Keratinocyte (primary cell): ENCODE data around the gene STK32C. TPM values are rescaled to one million over a fixed set of nuclear protein-coding genes. Genes with fewer than 3 reads are reported as not detected.

Experiments used
- DNase-seq: peaks from one replicate; pipeline ENCODE4 v3.0.0-alpha.2; 2011; ENCODE audit warnings: low read depth, missing footprints, low spot score
- FAIRE-seq: peaks from 2 replicates; lab custom pipeline; 2011; peaks lifted over from hg19 to GRCh38; lab: Jason Lieb, UNC
- H2AFZ ChIP-seq: 2 replicates; pipeline ENCODE4 v1.6.0; 2012; ENCODE audit warnings: low read length, control low read depth, inconsistent platforms; ENCODE audit not compliant: control insufficient read depth
- H3K27ac ChIP-seq: 2 replicates; pipeline ENCODE4 v1.5.1; 2011; ENCODE audit warnings: low read length; ENCODE audit not compliant: control insufficient read depth, insufficient read depth
- H3K27me3 ChIP-seq: 3 replicates; pipeline ENCODE4 v1.6.0; 2011; ENCODE audit warnings: low read length; ENCODE audit not compliant: control insufficient read depth, insufficient read depth; ENCODE audit errors: extremely low read depth
- H3K36me3 ChIP-seq, 2 experiments: 2 replicates in 1 of 2; 3 replicates in 1 of 2; pipeline ENCODE4 v1.5.1; 2011; ENCODE audit warnings: low read length in 2 of 2, mild to moderate bottlenecking in 1 of 2; ENCODE audit not compliant: control insufficient read depth in 2 of 2, insufficient read depth in 2 of 2; ENCODE audit errors: extremely low read depth in 1 of 2
- H3K4me1 ChIP-seq: 3 replicates; pipeline ENCODE4 v1.5.1; 2011; ENCODE audit warnings: low read length; ENCODE audit not compliant: control insufficient read depth, insufficient read depth; ENCODE audit errors: extremely low read depth
- H3K4me2 ChIP-seq: 3 replicates; pipeline ENCODE4 v1.6.0; 2011; ENCODE audit warnings: low read depth, low read length; ENCODE audit not compliant: control insufficient read depth, insufficient read depth; ENCODE audit errors: extremely low read depth
- H3K4me3 ChIP-seq, 3 experiments: fragments of 200-600 bp in 1 of 3; sonication (generic) in 1 of 3; 2 replicates in 2 of 3; 3 replicates in 1 of 3; pipeline ENCODE4 v1.5.1; 2011 to 2016; ENCODE audit warnings: low read length in 3 of 3, mild to moderate bottlenecking in 3 of 3, control low read depth in 2 of 3, inconsistent platforms in 1 of 3, low read depth in 1 of 3, mixed read lengths in 1 of 3, mixed run types in 1 of 3, moderate library complexity in 1 of 3; ENCODE audit not compliant: control insufficient read depth in 2 of 3, insufficient read depth in 2 of 3; ENCODE audit errors: extremely low read depth in 1 of 3
- H3K79me2 ChIP-seq: 2 replicates; pipeline ENCODE4 v1.6.0; 2012; ENCODE audit warnings: low read length; ENCODE audit not compliant: control insufficient read depth, insufficient read depth
- H3K9ac ChIP-seq: 3 replicates; pipeline ENCODE4 v1.6.0; 2011; ENCODE audit warnings: low read length; ENCODE audit not compliant: control insufficient read depth, insufficient read depth; ENCODE audit errors: extremely low read depth
- H3K9me1 ChIP-seq: 3 replicates; pipeline ENCODE4 v1.6.0; 2011; ENCODE audit warnings: low read length; ENCODE audit not compliant: control insufficient read depth, insufficient read depth; ENCODE audit errors: extremely low read depth
- H3K9me3 ChIP-seq: 2 replicates; pipeline ENCODE4 v1.5.1; 2012; ENCODE audit warnings: low read depth, low read length; ENCODE audit not compliant: control insufficient read depth
- H4K20me1 ChIP-seq: 3 replicates; pipeline ENCODE4 v1.6.0; 2011; ENCODE audit warnings: low read length; ENCODE audit not compliant: control insufficient read depth, insufficient read depth; ENCODE audit errors: extremely low read depth
- CTCF ChIP-seq, 3 experiments: IDR thresholded peaks in 1 of 3; conservative IDR thresholded peaks in 1 of 3; optimal IDR thresholded peaks in 1 of 3; 2 replicates in 2 of 3; 3 replicates in 1 of 3; pipeline versions ENCODE3 to v1.5.1; 2011; ENCODE audit warnings: low read length in 3 of 3, mild to moderate bottlenecking in 3 of 3, moderate library complexity in 2 of 3, control low read depth in 1 of 3, inconsistent platforms in 1 of 3; ENCODE audit not compliant: insufficient read depth in 2 of 3; ENCODE audit errors: extremely low read depth in 1 of 3
- EZH2 ChIP-seq: IDR thresholded peaks from one replicate; pipeline ENCODE4 v1.6.1; 2012; ENCODE audit warnings: inconsistent platforms, mild to moderate bottlenecking, low read length, moderate library complexity
- dilution Hi-C: fragments of 300-500 bp; cut with MboI; formaldehyde crosslinking; loops from one replicate; pipeline ENCODE4 v1.7.0; 2020; ENCODE audit warnings: low sequenced_read_pairs; ENCODE audit not compliant: extremely low pct_ligation_motif_present
- polyA plus RNA-seq, 5 experiments: library from polyadenylated mRNA; depleted of rRNA in 3 of 5; stranded (reverse) in 3 of 5; stranded (forward) in 1 of 5; unstranded in 1 of 5; fragments of >200 nt; gene quantifications; 1 replicate in 1 of 5; 2 replicates in 3 of 5; 3 replicates in 1 of 5; pipeline versions ENCODE4 v1.2.1 to v1.2.3, GENCODE V29; 2011 to 2012; ENCODE audit warnings: missing spikeins in 2 of 5, low read depth in 1 of 5, low replicate concordance in 1 of 5

Gene STK32C
- polyA plus RNA-seq, 1 donor (not counting 4 experiments of a cell fraction or from before 2014, with no cell fraction given) = 4.1 TPM

- Histone ChIP-seq H3K9me1 (no peaks in the 10 kb centered on the region), H4K20me1 (no peaks in the 10 kb centered on the region), H2AFZ (no peak overlapping the region), H3K9me3 (no peaks in the 10 kb centered on the region), H3K27ac (no peak overlapping the region), H3K27me3 (no peaks in the 10 kb centered on the region), H3K4me2 (no peak overlapping the region), H3K9ac (no peak overlapping the region), H3K36me3 (no peaks in the 10 kb centered on the region), H3K4me3 (no peak overlapping the region), H3K79me2 (no peaks in the 10 kb centered on the region), H3K4me1 (no peaks in the 10 kb centered on the region)
- dilution Hi-C loops = no loop called here
- TF ChIP-seq CTCF (optimal IDR thresholded peaks at IDR 0.05 in 1 of 3, IDR thresholded peaks at IDR 0.05 in 1 of 3, conservative IDR thresholded peaks at IDR 0.05 in 1 of 3; ENCODE audit: extremely low read depth in 1 of 3, insufficient read depth in 2 of 3, low read length in 3 of 3) (no peak), EZH2 (no peak)
- FAIRE-seq (no peak), DNase-seq (no peak)
These were observed 107.9 kb downstream of the STK32C start for GRCh38 chr10:132199854-132200311.

GRCh38 chr10:132199268-132199853, 108.4 kb downstream of the STK32C start:
- DNase-seq (no peak), FAIRE-seq (no peak)
- no peaks in the 10 kb centered on the region for H3K4me1 ChIP-seq
- no peaks in the 10 kb centered on the region for H3K9me3 ChIP-seq
- H2AFZ ChIP-seq = no peak overlapping the region
- no peak overlapping the region for H3K27ac ChIP-seq
- H3K9ac ChIP-seq = no peak overlapping the region
- no peaks in the 10 kb centered on the region for H3K36me3 ChIP-seq
- H4K20me1 ChIP-seq = no peaks in the 10 kb centered on the region
- no peak overlapping the region for H3K4me3 ChIP-seq
- dilution Hi-C loops = no loop called here
- no peaks in the 10 kb centered on the region for H3K27me3 ChIP-seq
- no peaks in the 10 kb centered on the region for H3K9me1 ChIP-seq
- TF ChIP-seq CTCF (optimal IDR thresholded peaks at IDR 0.05 in 1 of 3, IDR thresholded peaks at IDR 0.05 in 1 of 3, conservative IDR thresholded peaks at IDR 0.05 in 1 of 3; ENCODE audit: extremely low read depth in 1 of 3, insufficient read depth in 2 of 3, low read length in 3 of 3) = no peak
- no peaks in the 10 kb centered on the region for H3K79me2 ChIP-seq
- no peak overlapping the region for H3K4me2 ChIP-seq
